Lung microvascular endothelial cell (primary cell): Measurements from ENCODE around the gene CAMK1. TPM values are rescaled to one million over a fixed set of nuclear protein-coding genes. Genes with fewer than 3 reads are reported as not detected.
A peak's percentile ranks its signal among the peaks of the same experiment; 100 is the strongest.

ENCODE experiments used
- DNase-seq, 2 donors: peaks; one replicate each; pipeline versions ENCODE4 v3.0.0 to v3.0.0-alpha.2; 2010; ENCODE audit warnings: low read depth in 2 of 2
- total RNA-seq: library from RNA; depleted of rRNA; stranded (reverse); fragments of >200 nt; gene quantifications from 2 replicates; pipeline ENCODE4 v1.2.1, GENCODE V29; 2014

The CAMK1 gene
- total RNA-seq, 1 donor from 2014 or later, result 21.4 TPM

- DNase-seq, result no peak
Measured at GRCh38 chr3:9743548-9743947, 26.2 kb downstream of the CAMK1 start.

- no peak for DNase-seq
Measured at GRCh38 chr3:9742560-9742959, 27.2 kb downstream of the CAMK1 start.

GRCh38 chr3:9739181-9739580 lies 30.6 kb downstream of the CAMK1 start:
- DNase-seq, result no peak

- DNase-seq, result no peak
Measured at GRCh38 chr3:9736831-9737230, 32.9 kb downstream of the CAMK1 start.

- DNase-seq, result peak; percentile 17 to 23
Measured at GRCh38 chr3:9732740-9733115, 37.0 kb downstream of the CAMK1 start.

GRCh38 chr3:9732080-9732739 lies 37.5 kb downstream of the CAMK1 start:
- DNase-seq, result peak; percentile 30 to 46

GRCh38 chr3:9731206-9732079 lies 38.3 kb downstream of the CAMK1 start, which contains the start of gene BRPF1:
TSS of gene BRPF1 (plus strand) at chr3:9731735. CDS start at chr3:9734141, 2,406 bp downstream.
- DNase-seq, result peak; percentile 100

- no peak for DNase-seq
Measured at GRCh38 chr3:9730657-9731205, 39.0 kb downstream of the CAMK1 start.

- no peak for DNase-seq
Measured at GRCh38 chr3:9729419-9729818, 40.3 kb downstream of the CAMK1 start.

GRCh38 chr3:9727743-9728142 lies 42.0 kb downstream of the CAMK1 start:
- no peak for DNase-seq

GRCh38 chr3:9727041-9727595 lies 42.6 kb downstream of the CAMK1 start:
- DNase-seq, result no peak

GRCh38 chr3:9725775-9726515 lies 43.8 kb downstream of the CAMK1 start:
- DNase-seq, result no peak

- no peak for DNase-seq
Measured at GRCh38 chr3:9721700-9722060, 48.1 kb downstream of the CAMK1 start.

- no peak for DNase-seq
Measured at GRCh38 chr3:9721015-9721699, 48.6 kb downstream of the CAMK1 start.

- no peak for DNase-seq
Measured at GRCh38 chr3:9718118-9718517, 51.6 kb downstream of the CAMK1 start.

GRCh38 chr3:9717563-9717962 lies 52.2 kb downstream of the CAMK1 start:
- DNase-seq, result no peak

GRCh38 chr3:9716801-9717555 lies 52.8 kb downstream of the CAMK1 start:
- DNase-seq, result no peak

- DNase-seq, result peak; percentile 82 to 90
Measured at GRCh38 chr3:9715764-9716437, 53.8 kb downstream of the CAMK1 start.

- DNase-seq, result no peak
Measured at GRCh38 chr3:9715136-9715535, 54.6 kb downstream of the CAMK1 start.

GRCh38 chr3:9713142-9713541 lies 56.6 kb downstream of the CAMK1 start:
- DNase-seq, result no peak
